ENCODE measurements around the gene MPZL1.

The MPZL1 gene

GRCh38 chr1:167704715-167705114 lies 17.1 kb upstream of the MPZL1 start:
- H3K9me3 ChIP-seq (ENCODE audit: control insufficient read depth, insufficient read depth, low read length), result no peaks in the 10 kb centered on the region
- no peak overlapping the region for H3K4me2 ChIP-seq (ENCODE audit: low read length)
- TF ChIP-seq CTCF (IDR thresholded peaks at IDR 0.05; ENCODE audit: low read depth, low read length, poor library complexity, severe bottlenecking), result no peak
- TF ChIP-seq EZH2phosphoT487 (IDR thresholded peaks at IDR 0.05; ENCODE audit: borderline replicate concordance, low read length), result no peak
- 0 out of 2 replicates have a peak, but pooled peaks cover 3% of the 10 kb centered on the region for H3K27me3 ChIP-seq (ENCODE audit: control insufficient read depth, low read length)
- peaks cover 36% of the 10 kb centered on the region for H3K4me1 ChIP-seq (ENCODE audit: control insufficient read depth, low read length)
- H3K4me3 ChIP-seq (ENCODE audit: low read length), result no peak overlapping the region
- H3K27ac ChIP-seq (ENCODE audit: low read depth, low read length), result no peak overlapping the region
- H4K20me1 ChIP-seq (ENCODE audit: control insufficient read depth, insufficient read depth, low read depth, low read length), result peaks cover 14% of the 10 kb centered on the region
- no peaks in the 10 kb centered on the region for H3K79me2 ChIP-seq (ENCODE audit: control insufficient read depth, low read length)
- H3K36me3 ChIP-seq (ENCODE audit: control insufficient read depth, low read length), result peaks cover 55% of the 10 kb centered on the region
- peaks cover 34% of the 10 kb centered on the region for H3F3A ChIP-seq (ENCODE audit: control insufficient read depth, insufficient read depth)
- no peaks in the 10 kb centered on the region for H3K9me2 ChIP-seq (replicated peaks; ENCODE audit: control insufficient read depth, low read length)

GRCh38 chr1:167705250-167705649 lies 16.5 kb upstream of the MPZL1 start:
- TF ChIP-seq EZH2phosphoT487 (IDR thresholded peaks at IDR 0.05; ENCODE audit: borderline replicate concordance, low read length) (no peak), CTCF (IDR thresholded peaks at IDR 0.05; ENCODE audit: low read depth, low read length, poor library complexity, severe bottlenecking) (no peak)
- Histone ChIP-seq H3K9me3 (ENCODE audit: control insufficient read depth, insufficient read depth, low read length) (no peaks in the 10 kb centered on the region), H3K4me3 (ENCODE audit: low read length) (no peak overlapping the region), H3K27ac (ENCODE audit: low read depth, low read length) (no peak overlapping the region), H3K79me2 (ENCODE audit: control insufficient read depth, low read length) (no peaks in the 10 kb centered on the region), H3K9me2 (replicated peaks; ENCODE audit: control insufficient read depth, low read length) (no peaks in the 10 kb centered on the region), H4K20me1 (ENCODE audit: control insufficient read depth, insufficient read depth, low read depth, low read length) (peaks cover 14% of the 10 kb centered on the region), H3K27me3 (ENCODE audit: control insufficient read depth, low read length) (peaks cover 6% of the 10 kb centered on the region), H3K36me3 (ENCODE audit: control insufficient read depth, low read length) (peaks cover 49% of the 10 kb centered on the region), H3F3A (ENCODE audit: control insufficient read depth, insufficient read depth) (peaks cover 37% of the 10 kb centered on the region), H3K4me2 (ENCODE audit: low read length) (no peak overlapping the region), H3K4me1 (ENCODE audit: control insufficient read depth, low read length) (peaks cover 36% of the 10 kb centered on the region)

GRCh38 chr1:167706363-167706762 lies 15.4 kb upstream of the MPZL1 start:
- Histone ChIP-seq H3K27ac (ENCODE audit: low read depth, low read length) (no peak overlapping the region), H3K27me3 (ENCODE audit: control insufficient read depth, low read length) (peaks cover 17% of the 10 kb centered on the region), H3K36me3 (ENCODE audit: control insufficient read depth, low read length) (peaks cover 42% of the 10 kb centered on the region), H3K79me2 (ENCODE audit: control insufficient read depth, low read length) (no peaks in the 10 kb centered on the region), H3K9me3 (ENCODE audit: control insufficient read depth, insufficient read depth, low read length) (no peaks in the 10 kb centered on the region), H4K20me1 (ENCODE audit: control insufficient read depth, insufficient read depth, low read depth, low read length) (peaks cover 14% of the 10 kb centered on the region), H3F3A (ENCODE audit: control insufficient read depth, insufficient read depth) (peaks cover 47% of the 10 kb centered on the region), H3K9me2 (replicated peaks; ENCODE audit: control insufficient read depth, low read length) (no peaks in the 10 kb centered on the region), H3K4me3 (ENCODE audit: low read length) (no peak overlapping the region), H3K4me1 (ENCODE audit: control insufficient read depth, low read length) (peaks cover 36% of the 10 kb centered on the region), H3K4me2 (ENCODE audit: low read length) (no peak overlapping the region)
- no peak for TF ChIP-seq CTCF (IDR thresholded peaks at IDR 0.05; ENCODE audit: low read depth, low read length, poor library complexity, severe bottlenecking)
- no peak for TF ChIP-seq EZH2phosphoT487 (IDR thresholded peaks at IDR 0.05; ENCODE audit: borderline replicate concordance, low read length)

Measured in DOHH2 (cell line).